Measurements from ENCODE around the gene GAS2L2. TPM values are rescaled to one million over a fixed set of nuclear protein-coding genes. Genes with fewer than 3 reads are reported as not detected.

Gene GAS2L2
- total RNA-seq, 2 donors from 2014 or later, result not detected

- intact Hi-C loops (cut with DNase I), result no loop called here
- no peak overlapping the region for H3K27ac ChIP-seq
- no peaks in the 10 kb centered on the region for H3K27me3 ChIP-seq
- no peaks in the 10 kb centered on the region for H3K9me3 ChIP-seq
- DNase-seq (no peak), ATAC-seq (no peak)
- H3K36me3 ChIP-seq (replicated peaks in 1 of 2; ENCODE audit: insufficient read depth in 1 of 2, low read depth in 2 of 2), result no peaks in the 10 kb centered on the region
- H3K4me1 ChIP-seq, result peaks cover 26% of the 10 kb centered on the region
- H3K4me3 ChIP-seq, result no peak overlapping the region
- no peak for TF ChIP-seq POLR2A (IDR thresholded peaks at IDR 0.05)
- 55 to 56% methylated on average over 3 of the region's 3 CpGs for WGBS, 2 donors
Observed at GRCh38 chr17:35786941-35787432, 33.9 kb upstream of the GAS2L2 start.

DNA sequence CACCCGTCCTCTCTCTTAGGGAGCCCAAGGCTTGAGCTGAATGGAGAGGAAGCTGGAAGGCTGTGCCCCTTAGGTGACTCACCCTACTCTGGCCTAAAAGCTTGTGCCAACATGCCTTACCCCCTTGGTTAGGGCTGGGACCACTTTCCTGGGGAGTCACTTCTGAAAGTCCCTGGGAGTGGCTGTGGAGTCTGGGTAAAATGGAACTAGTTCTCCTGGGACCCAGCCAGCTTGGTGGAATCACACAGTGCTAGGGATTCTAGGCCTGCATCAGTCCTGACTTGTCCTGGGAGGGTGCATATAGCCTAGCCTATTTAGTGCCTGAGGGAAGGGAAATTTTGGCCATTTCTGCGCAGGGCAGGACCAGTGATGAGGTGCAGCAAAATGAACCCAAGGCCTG lies 31.9 kb upstream of the GAS2L2 start:
- DNase-seq (no peak), ATAC-seq (no peak)
- no peaks in the 10 kb centered on the region for H3K36me3 ChIP-seq (replicated peaks in 1 of 2; ENCODE audit: insufficient read depth in 1 of 2, low read depth in 2 of 2)
- intact Hi-C loops (cut with DNase I), result no loop called here
- H3K27me3 ChIP-seq, result no peaks in the 10 kb centered on the region
- no peaks in the 10 kb centered on the region for H3K9me3 ChIP-seq
- no peak overlapping the region for H3K4me3 ChIP-seq
- 85 to 86% methylated on average over 2 of the region's 2 CpGs for WGBS, 2 donors
- peaks cover 26% of the 10 kb centered on the region for H3K4me1 ChIP-seq
- TF ChIP-seq POLR2A (IDR thresholded peaks at IDR 0.05) (no peak), CTCF (IDR thresholded peaks at IDR 0.05) (no peak)
- no peak overlapping the region for H3K27ac ChIP-seq

DNA sequence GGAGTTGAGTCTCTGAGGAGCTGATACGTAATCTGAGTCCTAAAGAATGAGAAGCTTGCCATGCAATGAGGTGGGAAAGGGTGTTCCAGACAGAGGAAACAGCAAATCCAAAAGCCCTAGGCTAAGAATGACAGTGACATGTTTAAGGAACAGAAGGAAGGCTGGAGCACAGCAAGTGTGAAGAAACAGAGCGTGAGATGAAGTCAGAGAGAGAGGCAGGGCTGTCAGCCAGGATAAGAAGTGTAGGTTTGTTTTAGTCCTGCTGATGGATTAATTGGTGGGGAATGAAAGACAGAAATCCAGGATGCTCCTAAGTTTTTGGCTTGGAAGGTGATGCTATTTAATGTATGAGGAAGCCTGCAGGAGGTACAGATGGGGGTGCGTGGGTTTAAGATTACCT lies 27.9 kb upstream of the GAS2L2 start:
- Histone ChIP-seq H3K9me3 (no peaks in the 10 kb centered on the region), H3K36me3 (replicated peaks in 1 of 2; ENCODE audit: insufficient read depth in 1 of 2, low read depth in 2 of 2) (no peaks in the 10 kb centered on the region), H3K27ac (no peak overlapping the region), H3K4me3 (no peak overlapping the region), H3K4me1 (peaks cover 26% of the 10 kb centered on the region), H3K27me3 (no peaks in the 10 kb centered on the region)
- TF ChIP-seq CTCF (IDR thresholded peaks at IDR 0.05), result no peak
- TF ChIP-seq POLR2A (IDR thresholded peaks at IDR 0.05), result no peak
- intact Hi-C loops (cut with DNase I), result no loop called here
- no peak for DNase-seq
- ATAC-seq, result no peak
- 71 to 83% methylated on average over 3 of the region's 3 CpGs for WGBS, 2 donors

GRCh38 chr17:35778641-35779196 lies 25.7 kb upstream of the GAS2L2 start:
- Histone ChIP-seq H3K9me3 (no peaks in the 10 kb centered on the region), H3K36me3 (replicated peaks in 1 of 2; ENCODE audit: insufficient read depth in 1 of 2, low read depth in 2 of 2) (no peaks in the 10 kb centered on the region), H3K27ac (no peak overlapping the region), H3K4me1 (peaks cover 23% of the 10 kb centered on the region), H3K27me3 (no peaks in the 10 kb centered on the region), H3K4me3 (no peak overlapping the region)
- DNase-seq, result no peak
- ATAC-seq, result no peak
- intact Hi-C loops (cut with DNase I), result no loop called here
- 84 to 90% methylated on average over 16 of the region's 16 CpGs for WGBS, 2 donors
- TF ChIP-seq CTCF (IDR thresholded peaks at IDR 0.05), result no peak
- TF ChIP-seq POLR2A (IDR thresholded peaks at IDR 0.05), result no peak

GRCh38 chr17:35775583-35775982 lies 22.5 kb upstream of the GAS2L2 start:
- 53 to 66% methylated on average over 6 of the region's 6 CpGs for WGBS, 2 donors
- no peak overlapping the region for H3K27ac ChIP-seq
- no peaks in the 10 kb centered on the region for H3K9me3 ChIP-seq
- no peak overlapping the region for H3K4me3 ChIP-seq
- TF ChIP-seq CTCF (IDR thresholded peaks at IDR 0.05) (no peak), POLR2A (IDR thresholded peaks at IDR 0.05) (no peak)
- intact Hi-C loops (cut with DNase I), result no loop called here
- peaks cover 9% of the 10 kb centered on the region for H3K4me1 ChIP-seq
- ATAC-seq (no peak), DNase-seq (no peak)
- H3K36me3 ChIP-seq (replicated peaks in 1 of 2; ENCODE audit: insufficient read depth in 1 of 2, low read depth in 2 of 2), result no peaks in the 10 kb centered on the region
- no peaks in the 10 kb centered on the region for H3K27me3 ChIP-seq
